ENCODE data around the gene ZSCAN10. TPM values are rescaled to one million over a fixed set of nuclear protein-coding genes. Genes with fewer than 3 reads are reported as not detected.

ZSCAN10 gene
- total and polyA plus RNA-seq, 2 of the 13 experiments (the other 11 are each of a cell fraction or from before 2014, with no cell fraction given) = not detected

DNA sequence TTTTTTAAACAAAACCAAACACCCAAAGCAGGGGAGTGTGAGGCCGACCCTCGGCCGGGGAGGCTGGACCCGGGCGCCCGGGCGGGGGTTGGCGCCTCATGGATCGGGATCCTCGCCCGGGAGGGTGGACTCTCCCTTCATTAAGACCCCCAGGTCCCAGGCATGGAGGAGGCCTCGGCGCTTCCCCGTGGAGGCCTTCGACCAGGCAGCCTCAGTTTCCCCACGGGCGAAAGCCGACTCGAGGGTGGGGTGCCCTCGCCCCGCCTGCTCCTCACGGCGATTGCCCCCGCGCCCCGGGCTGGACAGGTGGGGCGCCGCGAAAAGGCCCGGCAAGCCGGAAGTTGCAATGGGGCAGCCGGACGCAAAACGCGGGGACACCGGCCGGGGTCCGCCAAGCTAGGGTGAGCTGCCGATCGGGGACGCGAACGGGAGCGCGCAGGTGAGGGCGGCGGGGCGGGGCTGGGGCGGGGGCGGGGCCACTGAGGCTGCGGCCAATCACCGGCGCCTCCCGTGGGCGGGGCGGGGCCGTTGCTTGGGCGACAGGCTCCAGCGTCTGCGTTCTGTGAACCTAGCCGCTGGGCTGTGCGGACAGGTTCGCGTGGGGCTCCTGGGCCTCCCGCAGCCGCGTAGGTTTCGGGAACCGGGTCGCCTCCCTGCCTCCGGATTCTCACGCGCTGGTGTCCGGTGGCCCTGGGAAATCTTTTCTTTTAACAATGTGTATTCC, 7.3 kb upstream of the ZSCAN10 start (continued):
- TF ChIP-seq, protein P1, sequence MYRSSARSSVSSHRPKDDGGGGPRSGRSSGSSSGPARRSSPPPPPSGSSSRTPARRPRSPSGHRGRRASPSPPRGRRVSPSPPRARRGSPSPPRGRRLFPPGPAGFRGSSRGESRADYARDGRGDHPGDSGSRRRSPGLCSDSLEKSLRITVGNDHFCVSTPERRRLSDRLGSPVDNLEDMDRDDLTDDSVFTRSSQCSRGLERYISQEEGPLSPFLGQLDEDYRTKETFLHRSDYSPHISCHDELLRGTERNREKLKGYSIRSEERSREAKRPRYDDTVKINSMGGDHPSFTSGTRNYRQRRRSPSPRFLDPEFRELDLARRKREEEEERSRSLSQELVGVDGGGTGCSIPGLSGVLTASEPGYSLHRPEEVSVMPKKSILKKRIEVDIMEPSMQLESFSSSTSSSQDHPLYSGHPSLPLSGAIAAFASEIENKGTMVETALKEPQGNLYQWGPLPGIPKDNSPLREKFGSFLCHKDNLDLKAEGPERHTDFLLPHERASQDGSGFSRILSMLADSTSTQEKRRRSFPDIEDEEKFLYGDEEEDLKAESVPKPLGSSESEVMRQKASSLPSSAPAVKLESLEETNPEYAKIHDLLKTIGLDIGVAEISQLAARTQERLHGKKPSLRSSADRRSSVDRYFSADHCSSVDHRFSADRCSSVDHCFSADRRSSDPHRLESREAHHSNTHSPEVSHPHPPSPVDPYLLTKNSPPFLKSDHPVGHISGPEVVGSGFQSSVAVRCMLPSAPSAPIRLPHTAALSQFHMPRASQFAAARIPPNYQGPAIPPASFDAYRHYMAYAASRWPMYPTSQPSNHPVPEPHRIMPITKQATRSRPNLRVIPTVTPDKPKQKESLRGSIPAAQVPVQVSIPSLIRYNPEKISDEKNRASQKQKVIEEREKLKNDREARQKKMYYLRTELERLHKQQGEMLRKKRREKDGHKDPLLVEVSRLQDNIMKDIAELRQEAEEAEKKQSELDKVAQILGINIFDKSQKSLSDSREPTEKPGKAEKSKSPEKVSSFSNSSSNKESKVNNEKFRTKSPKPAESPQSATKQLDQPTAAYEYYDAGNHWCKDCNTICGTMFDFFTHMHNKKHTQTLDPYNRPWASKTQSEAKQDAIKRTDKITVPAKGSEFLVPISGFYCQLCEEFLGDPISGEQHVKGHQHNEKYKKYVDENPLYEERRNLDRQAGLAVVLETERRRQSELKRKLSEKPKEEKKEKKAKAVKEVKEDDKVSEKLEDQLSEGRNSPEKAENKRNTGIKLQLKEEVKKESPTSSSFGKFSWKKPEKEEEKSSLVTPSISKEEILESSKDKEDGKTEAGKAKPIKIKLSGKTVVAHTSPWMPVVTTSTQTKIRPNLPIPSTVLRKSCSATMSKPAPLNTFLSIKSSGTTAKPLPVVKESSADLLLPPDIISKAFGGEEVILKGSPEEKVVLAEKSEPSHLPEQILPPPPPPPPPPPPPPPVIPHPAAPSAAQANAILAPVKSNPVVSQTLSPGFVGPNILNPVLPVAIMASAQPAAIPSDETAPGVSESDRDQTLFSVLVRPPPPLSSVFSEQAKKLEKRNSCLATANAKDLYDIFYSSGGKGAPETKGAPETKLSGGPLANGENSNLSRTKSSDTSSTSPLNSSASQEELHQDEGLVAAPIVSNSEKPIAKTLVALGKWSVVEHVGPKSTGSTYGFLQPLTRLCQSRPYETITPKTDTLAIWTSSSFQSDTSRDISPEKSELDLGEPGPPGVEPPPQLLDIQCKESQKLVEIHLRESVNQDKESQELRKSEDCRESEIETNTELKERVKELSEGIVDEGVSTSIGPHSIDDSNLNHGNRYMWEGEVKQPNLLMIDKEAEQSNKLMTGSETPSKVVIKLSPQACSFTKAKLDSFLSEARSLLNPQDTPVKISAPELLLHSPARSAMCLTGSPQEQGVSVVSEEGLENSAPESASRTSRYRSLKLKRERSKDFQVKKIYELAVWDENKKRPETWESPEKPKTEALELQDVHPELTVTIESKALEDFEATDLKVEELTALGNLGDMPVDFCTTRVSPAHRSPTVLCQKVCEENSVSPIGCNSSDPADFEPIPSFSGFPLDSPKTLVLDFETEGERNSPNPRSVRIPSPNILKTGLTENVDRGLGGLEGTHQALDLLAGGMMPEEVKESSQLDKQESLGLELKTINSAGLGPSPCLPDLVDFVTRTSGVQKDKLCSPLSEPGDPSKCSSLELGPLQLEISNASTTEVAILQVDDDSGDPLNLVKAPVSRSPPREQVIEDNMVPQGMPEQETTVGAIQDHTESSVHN (CRISPR knock-in tag; IDR thresholded peaks at IDR 0.05) = no peak
- TF ChIP-seq ISX (CRISPR knock-in tag; conservative IDR thresholded peaks at IDR 0.05) (no peak), RNF2 (conservative IDR thresholded peaks at IDR 0.05; ENCODE audit: low read depth) (no peak), PHF8 (CRISPR knock-in tag; IDR thresholded peaks at IDR 0.05) (peak; percentile 95), TMF1 (CRISPR knock-in tag; IDR thresholded peaks at IDR 0.05; ENCODE audit: low read depth) (peak; percentile 55; the same call in 1 of the 2 replicates), ZNF780A (CRISPR knock-in tag; IDR thresholded peaks at IDR 0.05) (no peak), RAD21 (CRISPR knock-in tag; IDR thresholded peaks at IDR 0.05) (0 out of 2 replicates have a peak, but pooled peaks have one; percentile 21), FOXA1 (IDR thresholded peaks at IDR 0.05) (no peak), FOXA1 (CRISPR knock-in tag; IDR thresholded peaks at IDR 0.05) (no peak), HOXD1 (CRISPR knock-in tag; IDR thresholded peaks at IDR 0.05) (no peak), TBX3 (IDR thresholded peaks at IDR 0.05; ENCODE audit: borderline replicate concordance) (no peak), KMT2B (CRISPR knock-in tag; IDR thresholded peaks at IDR 0.05) (peak; percentile 88), POLR2AphosphoS2 (IDR thresholded peaks at IDR 0.05; ENCODE audit: low read depth, low read length) (no peak)
- TF ChIP-seq, protein P2, sequence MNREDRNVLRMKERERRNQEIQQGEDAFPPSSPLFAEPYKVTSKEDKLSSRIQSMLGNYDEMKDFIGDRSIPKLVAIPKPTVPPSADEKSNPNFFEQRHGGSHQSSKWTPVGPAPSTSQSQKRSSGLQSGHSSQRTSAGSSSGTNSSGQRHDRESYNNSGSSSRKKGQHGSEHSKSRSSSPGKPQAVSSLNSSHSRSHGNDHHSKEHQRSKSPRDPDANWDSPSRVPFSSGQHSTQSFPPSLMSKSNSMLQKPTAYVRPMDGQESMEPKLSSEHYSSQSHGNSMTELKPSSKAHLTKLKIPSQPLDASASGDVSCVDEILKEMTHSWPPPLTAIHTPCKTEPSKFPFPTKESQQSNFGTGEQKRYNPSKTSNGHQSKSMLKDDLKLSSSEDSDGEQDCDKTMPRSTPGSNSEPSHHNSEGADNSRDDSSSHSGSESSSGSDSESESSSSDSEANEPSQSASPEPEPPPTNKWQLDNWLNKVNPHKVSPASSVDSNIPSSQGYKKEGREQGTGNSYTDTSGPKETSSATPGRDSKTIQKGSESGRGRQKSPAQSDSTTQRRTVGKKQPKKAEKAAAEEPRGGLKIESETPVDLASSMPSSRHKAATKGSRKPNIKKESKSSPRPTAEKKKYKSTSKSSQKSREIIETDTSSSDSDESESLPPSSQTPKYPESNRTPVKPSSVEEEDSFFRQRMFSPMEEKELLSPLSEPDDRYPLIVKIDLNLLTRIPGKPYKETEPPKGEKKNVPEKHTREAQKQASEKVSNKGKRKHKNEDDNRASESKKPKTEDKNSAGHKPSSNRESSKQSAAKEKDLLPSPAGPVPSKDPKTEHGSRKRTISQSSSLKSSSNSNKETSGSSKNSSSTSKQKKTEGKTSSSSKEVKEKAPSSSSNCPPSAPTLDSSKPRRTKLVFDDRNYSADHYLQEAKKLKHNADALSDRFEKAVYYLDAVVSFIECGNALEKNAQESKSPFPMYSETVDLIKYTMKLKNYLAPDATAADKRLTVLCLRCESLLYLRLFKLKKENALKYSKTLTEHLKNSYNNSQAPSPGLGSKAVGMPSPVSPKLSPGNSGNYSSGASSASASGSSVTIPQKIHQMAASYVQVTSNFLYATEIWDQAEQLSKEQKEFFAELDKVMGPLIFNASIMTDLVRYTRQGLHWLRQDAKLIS (CRISPR knock-in tag; IDR thresholded peaks at IDR 0.05) = no peak
- TF ChIP-seq, protein P3, sequence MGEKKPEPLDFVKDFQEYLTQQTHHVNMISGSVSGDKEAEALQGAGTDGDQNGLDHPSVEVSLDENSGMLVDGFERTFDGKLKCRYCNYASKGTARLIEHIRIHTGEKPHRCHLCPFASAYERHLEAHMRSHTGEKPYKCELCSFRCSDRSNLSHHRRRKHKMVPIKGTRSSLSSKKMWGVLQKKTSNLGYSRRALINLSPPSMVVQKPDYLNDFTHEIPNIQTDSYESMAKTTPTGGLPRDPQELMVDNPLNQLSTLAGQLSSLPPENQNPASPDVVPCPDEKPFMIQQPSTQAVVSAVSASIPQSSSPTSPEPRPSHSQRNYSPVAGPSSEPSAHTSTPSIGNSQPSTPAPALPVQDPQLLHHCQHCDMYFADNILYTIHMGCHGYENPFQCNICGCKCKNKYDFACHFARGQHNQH (CRISPR knock-in tag; IDR thresholded peaks at IDR 0.05) = peak; percentile 55; the same call in 1 of the 2 replicates
- TF ChIP-seq, protein P4, sequence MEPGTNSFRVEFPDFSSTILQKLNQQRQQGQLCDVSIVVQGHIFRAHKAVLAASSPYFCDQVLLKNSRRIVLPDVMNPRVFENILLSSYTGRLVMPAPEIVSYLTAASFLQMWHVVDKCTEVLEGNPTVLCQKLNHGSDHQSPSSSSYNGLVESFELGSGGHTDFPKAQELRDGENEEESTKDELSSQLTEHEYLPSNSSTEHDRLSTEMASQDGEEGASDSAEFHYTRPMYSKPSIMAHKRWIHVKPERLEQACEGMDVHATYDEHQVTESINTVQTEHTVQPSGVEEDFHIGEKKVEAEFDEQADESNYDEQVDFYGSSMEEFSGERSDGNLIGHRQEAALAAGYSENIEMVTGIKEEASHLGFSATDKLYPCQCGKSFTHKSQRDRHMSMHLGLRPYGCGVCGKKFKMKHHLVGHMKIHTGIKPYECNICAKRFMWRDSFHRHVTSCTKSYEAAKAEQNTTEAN (CRISPR knock-in tag; conservative IDR thresholded peaks at IDR 0.05) = no peak
